GM21381 (cell line): ENCODE measurements around the gene NHERF2.

ENCODE experiments used
- ATAC-seq: cut with Tn5 transposase; IDR thresholded peaks from one replicate; pipeline ENCODE4 v1.9.1; 2021; ENCODE audit warnings: mild to moderate bottlenecking, moderate library complexity; ENCODE audit not compliant: unreplicated experiment

Gene NHERF2

DNA sequence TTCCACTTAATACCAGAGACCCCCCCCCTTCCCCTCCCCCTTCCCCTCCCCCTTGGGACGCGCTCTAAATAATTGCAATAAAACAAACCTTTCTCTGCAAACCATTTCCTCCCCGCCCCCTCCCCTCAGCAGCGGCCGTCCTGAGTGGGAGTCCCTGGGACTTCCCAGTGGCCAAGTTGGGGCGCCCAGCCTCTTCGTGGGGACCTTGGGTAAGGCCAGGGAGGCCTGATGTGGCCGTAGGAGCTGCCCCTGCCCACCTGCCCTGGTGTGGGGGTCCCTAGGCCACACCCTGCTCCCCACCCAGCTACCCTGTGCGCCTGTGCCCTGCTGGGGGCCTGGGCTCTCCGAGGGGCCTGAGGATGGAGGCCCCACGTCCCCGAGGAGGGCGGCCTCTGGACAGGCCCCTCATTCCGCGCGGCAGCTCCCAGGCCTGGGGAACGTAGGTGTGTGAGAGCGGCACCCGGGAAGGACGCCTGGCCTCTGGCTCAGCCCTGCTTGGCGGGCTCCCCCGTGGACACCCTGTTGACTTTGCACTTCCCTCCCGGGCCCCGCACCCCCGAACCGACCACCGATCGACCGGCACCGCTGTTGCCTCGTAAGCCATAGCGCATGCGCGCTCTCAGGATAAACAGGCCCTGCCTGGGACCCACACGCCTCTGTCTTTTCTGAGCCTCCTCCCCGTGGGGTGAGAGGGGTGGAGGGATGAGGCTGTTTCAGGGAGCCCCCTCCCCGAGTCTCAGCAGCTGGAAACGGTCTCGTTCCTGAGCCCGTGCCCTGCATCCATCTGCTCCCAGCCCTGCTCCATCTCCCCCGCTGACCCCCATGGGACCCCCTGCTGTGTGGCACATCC is 11.9 kb downstream of the NHERF2 start:
- ATAC-seq: no peak

DNA sequence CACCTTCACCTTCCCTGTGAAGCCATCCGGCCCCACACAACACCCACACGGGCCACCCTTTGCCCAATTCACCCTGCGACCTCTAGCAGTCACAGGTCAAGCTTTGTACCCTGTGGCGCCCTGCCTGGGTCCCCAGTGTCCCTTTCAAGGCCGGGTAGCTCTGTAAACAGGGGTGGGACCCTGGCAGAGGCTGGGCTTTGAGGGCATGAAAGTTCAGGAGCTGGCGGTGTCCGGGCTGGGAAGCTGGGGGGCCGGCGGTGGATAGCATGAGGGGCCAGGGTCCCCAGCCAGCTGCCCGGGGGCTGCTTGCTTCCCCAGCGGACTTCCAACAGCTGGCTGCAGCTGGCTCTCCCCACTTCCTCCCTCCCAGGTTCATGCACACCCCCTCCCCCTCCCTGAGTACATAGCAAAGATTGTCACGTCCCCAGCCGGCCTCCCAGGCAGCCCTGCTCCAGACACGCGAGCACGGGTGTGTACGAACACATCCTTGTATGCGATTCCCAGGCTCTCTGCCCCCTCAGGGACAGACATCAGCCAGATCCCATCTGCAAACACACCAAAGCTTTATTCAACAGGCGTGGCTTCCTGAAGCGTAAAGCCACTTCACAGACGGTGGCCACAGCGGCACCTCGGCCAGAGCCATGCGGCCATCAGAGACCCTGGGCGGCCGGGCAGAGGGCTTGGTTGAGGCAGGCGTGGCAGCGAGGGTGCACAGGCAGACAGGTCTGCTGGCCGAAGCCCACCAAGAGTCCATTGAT is 12.8 kb downstream of the NHERF2 start:
- ATAC-seq: no peak

DNA sequence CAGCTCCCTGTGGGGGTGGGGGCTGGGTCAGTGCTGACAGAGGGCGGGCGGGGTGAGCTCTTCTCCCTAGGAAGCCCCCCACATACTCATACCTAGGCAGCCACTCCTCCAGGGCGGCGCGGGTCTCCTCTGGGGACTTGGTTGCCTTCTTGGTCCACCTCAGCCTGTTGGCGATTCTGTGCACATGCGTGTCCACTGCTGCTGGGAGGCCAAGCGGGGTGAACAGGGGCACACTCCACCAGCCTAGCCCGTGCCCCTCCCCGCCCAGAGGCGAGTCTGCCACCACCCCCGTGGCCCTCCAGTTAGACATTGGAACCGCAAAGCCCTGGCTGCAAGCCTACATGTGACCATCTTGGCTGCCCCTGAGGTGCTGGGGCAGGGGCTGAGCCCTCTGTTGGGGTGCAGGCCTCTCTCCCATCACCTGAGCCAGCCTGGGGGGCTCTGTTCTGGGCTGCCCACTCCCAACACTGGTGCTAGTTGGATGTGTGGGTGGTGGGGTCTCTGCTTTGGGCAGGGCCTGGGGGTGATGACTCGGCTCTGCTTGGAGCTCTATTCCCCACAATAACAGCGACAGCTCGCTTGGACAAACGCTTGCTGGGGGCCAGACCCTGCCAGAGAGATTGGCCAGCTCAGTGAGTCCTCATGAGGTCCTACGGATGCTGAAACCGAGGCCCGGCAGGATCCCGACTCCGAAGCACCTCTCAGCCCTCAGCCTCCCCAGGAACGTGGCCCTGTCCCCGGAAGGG is 13.5 kb downstream of the NHERF2 start:
- no peak for ATAC-seq

DNA sequence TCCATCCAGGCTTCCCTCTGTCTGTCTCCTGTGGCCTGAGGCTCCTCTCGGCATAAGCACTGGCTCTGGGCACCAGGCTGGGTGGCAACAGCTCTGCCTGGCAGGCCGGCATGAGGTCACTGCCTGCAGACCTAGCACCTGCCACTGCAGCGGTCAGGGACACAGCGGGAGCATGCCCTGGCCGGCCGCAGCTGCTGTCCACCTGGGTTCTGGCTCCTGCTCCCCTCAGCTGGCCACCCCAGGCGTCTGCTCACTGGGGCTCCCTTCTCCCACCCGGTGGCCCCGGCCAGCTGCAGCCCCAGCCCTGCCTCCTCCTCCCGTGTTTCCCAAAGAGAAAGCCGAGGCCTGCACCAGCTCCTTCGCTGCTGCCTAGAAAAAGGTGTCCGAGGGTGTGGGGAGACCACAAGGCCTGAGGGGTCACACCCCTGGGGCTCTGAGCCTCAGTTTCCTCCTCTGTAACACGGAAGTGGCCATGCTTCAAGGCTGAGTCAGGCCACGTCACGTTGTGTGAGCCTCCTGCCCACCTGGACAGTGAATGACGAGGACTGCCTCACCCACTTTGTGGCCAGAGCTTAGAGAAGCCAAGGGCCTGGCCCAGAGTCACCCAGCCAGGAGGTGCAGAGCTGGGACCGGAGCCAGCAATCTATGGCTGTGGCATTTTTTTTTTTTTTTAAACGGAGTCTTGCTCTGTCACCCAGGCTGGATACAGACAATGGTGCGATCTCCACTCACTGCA is 14.3 kb downstream of the NHERF2 start:
- ATAC-seq: no peak

DNA sequence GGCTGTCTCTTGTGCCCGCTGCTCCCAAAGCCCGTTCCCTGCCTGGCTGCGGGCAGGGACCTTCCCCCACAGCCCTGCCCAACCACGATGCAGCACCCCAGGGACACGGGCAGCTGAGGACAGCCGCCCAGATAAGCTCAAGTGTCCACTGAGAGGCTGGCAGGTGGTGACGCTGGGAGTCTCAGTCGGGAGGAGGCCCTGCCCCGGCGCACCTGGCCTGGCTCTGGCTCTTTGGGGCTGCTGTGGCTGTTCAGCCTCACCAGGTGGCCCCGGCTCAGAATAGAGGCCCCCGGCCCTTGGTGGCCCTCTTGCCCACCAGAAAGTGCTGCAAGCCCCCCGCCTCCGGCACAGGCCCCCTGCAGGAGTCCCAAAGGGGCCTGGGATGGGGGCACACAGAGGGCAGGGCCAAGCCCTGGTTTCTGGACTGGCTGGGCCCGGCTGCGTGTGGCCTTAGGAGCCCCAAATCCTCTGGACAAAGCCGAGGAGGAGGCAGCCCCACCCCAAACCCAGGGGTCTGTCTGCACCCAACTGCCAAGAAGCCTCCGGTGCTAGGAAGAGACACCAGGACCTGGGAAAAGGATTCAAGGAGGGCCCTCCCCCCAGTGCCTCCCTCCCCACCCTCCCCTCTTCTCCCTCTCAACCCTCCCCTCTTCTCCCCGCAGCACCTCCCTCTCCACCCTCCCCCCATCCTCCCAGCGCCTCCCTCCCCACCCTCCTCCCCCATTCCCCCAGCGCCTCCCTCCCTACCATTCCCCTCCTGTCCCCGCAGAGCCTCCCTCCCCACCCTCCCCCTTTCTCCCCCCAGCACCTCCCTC is 15.7 kb downstream of the NHERF2 start:
- no peak for ATAC-seq

DNA sequence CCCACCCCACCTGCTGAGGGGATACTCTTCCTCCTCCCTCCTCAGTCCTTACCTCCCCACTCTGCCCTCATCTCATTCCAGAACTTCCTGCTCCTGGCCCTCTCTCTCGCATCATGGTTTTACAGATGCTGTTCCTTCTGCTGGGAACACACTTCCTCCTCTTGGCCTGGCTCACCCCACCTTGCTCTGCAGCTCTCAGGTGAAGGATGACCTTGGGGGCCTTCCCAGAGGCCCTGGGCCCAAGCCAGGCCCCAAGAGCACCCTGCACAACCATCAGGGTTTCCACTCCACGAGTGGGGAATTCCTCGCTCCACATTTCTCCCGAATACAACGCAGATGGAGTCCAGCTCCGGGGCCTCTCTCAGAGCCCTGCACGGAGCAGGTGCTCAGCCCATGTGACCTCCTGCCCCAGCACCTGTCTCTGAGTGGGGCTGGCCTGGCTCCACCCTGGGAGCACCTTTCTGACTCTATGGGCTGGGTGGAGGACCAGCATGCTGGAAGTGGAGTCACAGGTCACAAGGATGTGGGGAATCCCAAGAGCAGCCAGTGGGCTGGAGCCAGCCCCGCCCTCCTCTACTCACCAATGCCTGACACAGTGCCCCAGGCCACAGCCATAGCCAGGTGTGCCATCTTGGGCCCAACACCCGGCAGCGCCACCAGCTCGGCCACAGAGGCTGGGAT is 16.4 kb downstream of the NHERF2 start:
- ATAC-seq: no peak

DNA sequence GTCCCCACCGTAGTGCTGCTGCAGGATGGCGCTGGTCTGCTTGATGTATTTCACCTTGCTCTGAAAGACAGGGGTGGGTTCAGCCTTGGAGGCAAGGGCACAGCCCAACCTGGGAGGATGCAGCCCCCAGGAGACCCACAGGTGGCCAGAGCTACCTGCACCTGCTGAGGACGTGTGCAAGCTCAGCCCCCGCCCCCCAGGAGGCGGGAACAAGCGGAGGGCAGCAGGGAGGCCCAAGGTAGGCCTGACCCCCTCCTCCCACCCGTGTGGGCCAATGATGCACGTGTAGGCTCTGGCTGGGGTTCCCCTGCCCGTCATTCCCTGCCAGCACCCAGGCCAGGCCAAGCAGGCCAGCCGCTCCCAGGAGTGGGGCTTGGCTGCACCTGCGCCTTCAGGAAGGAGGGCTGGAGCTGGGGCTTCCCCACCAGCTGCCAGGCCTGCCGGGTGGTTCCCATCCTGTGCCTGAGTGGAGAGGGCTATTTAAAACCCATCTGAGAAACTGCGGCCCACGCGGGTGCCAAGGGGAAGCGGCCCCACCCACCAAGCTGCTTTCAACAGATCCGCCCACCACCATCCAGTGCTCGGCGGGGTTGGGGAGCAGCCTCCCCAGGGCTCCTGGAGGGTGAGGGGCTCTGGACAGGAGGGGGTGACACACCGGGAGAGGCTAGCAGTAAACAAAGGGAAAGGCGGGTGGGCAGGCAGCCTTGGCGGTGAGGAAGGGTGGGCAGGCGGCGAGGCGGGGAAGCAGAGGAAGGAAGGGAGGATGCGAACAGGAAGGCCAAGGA is 17.2 kb downstream of the NHERF2 start:
- ATAC-seq: no peak

DNA sequence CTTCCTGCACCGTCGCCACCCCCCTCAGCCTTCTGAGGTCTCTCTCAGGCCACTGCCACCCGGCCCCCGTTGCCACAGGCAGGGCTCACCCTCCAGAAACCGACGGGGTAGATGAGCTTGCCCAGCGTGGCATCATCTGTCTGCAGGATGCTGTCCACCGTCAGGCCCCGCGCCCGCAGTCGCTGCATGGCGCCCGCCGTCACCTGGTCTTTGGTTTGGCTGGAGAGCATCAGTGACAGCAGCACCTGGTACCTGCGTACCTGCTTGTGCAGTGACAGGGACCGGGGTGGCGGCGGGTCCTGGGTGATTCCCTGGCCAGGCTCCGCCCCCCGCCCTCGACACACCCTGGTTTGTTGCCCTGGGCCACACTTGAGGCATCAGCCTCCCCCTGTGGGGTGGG is 17.8 kb downstream of the NHERF2 start:
- ATAC-seq: no peak

DNA sequence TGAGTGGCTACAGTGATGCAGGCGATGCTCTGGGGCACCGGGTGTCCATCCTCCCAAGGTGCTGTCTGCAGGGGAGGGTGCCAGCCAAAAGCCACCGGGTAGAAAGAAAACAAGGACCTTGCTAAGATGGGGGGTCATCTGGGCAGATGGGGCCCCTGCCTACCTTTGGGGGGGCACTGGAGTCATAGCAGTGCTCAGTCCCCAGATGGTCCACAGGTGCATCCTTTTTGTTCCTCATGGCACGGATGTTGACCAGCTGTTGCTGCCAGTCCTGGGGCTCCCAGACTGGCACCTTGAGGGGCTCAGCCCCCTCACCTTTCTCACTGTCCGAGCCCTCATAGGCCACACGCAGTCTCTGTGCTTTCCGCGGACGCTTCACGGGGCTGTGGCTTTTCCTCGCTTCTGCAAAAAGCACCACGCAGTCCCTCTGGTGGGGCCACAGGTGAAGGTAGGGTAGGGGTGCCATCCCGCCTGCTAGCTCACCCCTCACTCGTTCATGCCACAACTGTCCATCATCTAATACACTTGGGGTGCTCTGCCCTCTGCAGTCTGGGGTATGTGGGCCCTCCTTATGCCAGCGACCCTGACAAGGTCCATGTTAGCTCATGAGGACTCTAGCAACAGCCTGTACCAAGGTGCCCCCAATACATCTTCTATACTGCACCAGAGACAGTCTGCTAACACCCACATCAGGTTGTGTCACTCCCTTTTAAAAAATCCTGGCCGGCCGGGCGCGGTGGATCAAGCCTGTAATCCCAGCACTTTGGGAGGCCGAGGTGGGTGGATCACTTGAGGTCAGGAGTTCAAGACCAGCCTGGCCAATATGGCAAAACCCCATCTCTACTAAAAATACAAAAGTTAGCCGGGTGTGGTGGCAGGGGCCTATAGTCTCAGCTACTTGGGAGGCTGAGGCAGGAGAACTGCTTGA is 19.5 kb downstream of the NHERF2 start:
- no peak for ATAC-seq

DNA sequence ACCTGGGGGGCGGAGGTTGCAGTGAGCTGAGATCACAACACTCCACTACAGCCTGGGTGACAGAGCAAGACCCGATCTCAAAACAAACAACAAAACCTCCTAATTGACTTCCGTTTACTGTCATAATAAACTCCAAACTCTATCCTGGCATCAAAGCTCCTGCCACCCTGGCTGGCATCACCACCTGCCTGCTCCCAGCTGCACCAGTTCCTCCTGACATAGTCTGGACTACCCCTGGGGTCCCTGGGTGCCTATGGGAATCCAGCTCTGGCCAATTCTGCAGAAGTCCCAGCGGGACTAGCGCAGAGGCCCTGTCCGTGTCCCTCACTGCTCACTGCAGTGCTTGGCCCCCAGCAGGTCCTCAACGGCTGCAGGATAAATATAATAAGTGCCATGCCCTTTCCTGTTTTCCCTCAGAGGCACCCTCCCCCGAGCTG is 20.2 kb downstream of the NHERF2 start:
- ATAC-seq: no peak

DNA sequence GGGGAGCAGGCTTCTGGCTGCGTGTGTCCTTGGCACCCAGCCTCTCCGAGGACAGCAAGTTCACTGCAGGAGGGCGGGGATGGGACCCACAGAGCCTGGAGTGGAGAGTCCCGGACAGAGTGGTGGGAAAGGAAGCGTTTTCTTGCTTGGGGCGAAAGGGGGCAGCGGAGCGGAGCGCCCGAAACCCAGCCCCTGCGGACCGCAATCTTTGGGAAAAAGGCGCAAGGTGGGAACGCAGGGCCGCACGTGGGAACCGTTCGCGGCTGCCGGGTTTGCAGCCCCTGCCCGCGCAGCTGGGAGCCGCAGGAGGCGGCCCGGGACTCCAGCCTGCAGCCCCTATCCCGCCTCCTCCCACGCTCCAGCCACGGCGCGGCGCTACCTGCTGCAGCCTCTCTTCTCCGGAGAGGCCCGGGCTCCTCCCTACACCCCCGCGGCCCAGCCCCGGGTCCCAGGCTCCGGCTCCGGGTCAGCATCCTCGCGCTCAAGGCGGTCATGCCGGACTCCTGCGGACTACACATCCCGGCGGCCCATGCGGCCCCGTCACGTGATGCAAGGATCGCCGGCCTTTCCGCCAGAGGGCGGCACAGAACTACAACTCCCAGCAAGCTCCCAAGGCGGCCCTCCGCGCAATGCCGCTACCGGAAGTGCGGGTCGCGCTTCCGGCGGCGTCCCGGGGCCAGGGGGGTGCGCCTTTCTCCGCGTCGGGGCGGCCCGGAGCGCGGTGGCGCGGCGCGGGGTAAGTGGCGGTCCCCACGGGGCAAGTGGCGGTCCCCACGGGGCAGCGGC is 20.8 kb downstream of the NHERF2 start, which contains the start of the genes NTHL1 and TSC2:
NTHL1 (minus strand) TSS at position 505 of the 786 bp plus-strand sequence; CDS start at position 494, 11 bp downstream.
TSC2 (plus strand) TSS at position 656 of the 786 bp plus-strand sequence. CDS start 631 bp downstream, outside the sequence.
- ATAC-seq: peak; percentile 87

DNA sequence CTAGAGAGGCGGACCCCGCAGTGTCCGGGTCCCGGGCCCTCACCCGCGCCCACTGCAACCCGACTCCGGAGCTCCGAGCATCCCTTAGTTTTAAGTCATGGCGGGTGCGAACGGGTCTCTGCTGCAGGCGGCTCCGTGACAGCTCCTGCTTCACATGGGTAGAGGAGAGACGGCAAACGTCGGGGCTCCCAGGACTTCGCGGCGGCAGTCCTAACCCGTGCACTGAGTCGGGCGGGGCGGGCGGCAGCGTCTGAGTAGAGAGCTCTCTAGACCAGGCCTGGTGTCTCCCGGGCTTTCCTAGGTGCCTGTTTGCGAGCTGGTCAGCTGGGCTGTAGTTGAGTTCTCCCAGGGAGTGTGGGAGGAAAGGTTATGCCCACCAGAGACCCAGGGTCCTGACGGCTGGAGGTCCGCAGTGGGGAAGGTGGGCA is 21.4 kb downstream of the NHERF2 start:
- ATAC-seq: no peak

DNA sequence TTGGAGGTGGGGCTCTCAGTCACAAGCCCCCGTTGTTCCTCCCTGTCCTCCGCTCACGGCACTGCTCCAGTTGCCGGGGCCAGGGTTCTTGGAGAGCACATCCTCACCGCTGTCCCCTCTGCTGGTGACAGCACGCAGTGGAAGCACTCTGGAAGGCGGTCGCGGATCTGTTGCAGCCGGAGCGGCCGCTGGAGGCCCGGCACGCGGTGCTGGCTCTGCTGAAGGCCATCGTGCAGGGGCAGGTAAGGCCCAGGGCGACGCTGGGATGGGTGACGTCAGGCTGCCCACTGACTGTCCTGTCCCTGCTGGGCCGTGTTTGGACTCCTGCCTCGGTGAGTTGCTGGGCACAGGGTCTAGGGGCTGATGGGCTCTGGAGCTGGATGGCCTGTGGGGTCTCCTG is 26.5 kb downstream of the NHERF2 start:
- ATAC-seq: no peak

DNA sequence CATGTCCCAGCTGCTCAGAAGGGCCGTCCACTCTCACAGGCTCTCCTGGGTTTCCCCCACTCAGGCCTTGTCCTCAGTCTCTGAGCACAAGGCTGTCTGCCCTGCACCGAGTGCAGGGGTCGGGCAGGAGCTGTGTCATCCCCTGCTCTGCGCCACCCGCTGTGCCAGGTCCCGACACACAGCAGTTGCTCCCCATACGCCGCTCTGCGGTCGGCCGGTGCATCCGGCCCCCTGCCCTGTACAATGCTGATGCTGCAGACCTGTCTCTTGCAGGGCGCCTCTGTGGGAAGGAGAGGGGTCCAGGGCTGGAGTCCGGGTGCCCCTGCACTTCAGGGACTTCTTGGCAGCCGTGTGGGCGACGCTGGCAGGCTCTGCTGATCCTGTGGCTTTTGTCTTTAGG is 27.2 kb downstream of the NHERF2 start:
- ATAC-seq: no peak

DNA sequence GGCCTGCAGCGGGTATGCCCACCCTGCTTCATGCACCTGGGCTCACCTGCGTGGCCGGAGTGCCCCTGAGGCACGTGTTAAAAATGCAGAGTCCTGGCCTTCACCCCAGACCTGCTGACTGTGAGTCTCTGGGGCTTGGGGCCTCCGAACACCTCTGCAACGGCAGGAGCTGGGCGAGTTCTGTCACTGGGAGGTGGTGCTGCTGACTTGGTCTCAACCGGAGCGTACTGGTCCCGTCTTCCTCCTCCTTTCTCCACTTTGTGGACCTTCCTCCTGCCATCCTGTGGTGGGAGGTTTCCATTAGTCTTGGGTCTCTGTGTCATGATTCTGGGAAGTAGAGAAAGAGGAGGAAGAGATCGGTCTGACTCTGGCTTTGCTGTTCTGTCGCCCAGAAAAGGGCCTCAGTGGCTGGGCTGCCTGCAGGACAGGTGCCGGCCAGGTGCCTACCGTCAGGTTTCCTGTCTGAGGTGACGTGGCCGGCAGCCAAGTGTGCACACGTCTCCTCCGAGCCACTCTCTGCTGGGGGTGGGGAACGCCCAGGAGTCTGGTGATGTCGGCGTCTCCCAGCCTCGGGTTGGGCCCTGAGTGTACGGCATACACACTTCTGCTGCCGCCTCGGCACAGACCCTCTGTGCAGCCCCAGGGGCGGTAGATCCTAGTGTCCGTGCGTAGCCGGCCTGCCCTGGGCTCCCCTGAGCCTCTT is 28.0 kb downstream of the NHERF2 start:
- no peak for ATAC-seq

DNA sequence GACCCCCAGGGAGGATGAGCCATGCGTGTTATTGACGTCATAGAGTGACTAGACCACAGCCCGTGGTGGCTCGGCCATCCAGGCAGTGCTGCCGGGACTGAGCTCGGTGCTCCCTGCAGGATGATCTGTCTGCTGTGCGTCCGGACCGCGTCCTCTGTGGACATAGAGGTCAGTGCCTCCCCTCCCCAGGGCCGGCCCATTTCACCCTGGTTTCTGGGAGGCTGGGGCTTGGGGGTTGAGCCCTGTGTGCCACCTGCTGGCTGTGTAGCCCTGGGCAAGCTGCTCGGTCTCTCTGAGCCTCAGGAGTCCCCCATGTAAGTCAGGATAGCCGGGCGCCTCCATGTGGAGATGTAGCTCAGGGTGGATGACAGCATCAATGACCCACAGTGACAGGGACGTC is 29.4 kb downstream of the NHERF2 start:
- no peak for ATAC-seq
